ENCODE results near the gene SEC24A.
"Not testable (repeated sequence)": the region's sequence is repeated elsewhere in the genome, so short reads cannot be mapped to it uniquely, and the experiment has no call there.

Gene SEC24A

DNA sequence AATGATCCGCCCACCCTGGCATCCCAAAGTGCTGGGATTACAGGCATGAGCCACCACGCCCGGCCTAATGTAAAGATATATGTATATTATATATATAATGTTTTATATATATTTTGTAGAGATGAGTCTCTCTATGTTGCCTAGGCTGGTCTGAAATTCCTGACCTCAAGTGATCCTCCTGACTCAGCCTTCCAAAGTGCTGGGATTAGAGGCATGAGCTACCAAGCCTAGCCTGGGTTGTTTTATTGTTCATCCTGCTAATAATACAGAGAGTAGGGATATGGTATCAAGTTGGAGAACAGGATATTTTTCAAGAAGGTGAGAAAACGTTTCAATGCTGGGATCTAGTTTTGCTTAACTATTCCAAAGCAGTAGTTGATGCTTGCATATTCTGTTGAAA, 2.9 kb downstream of the SEC24A start:
- no peak for DNase-seq (ENCODE audit: insufficient read length, low spot score)
- TF ChIP-seq, protein P1, sequence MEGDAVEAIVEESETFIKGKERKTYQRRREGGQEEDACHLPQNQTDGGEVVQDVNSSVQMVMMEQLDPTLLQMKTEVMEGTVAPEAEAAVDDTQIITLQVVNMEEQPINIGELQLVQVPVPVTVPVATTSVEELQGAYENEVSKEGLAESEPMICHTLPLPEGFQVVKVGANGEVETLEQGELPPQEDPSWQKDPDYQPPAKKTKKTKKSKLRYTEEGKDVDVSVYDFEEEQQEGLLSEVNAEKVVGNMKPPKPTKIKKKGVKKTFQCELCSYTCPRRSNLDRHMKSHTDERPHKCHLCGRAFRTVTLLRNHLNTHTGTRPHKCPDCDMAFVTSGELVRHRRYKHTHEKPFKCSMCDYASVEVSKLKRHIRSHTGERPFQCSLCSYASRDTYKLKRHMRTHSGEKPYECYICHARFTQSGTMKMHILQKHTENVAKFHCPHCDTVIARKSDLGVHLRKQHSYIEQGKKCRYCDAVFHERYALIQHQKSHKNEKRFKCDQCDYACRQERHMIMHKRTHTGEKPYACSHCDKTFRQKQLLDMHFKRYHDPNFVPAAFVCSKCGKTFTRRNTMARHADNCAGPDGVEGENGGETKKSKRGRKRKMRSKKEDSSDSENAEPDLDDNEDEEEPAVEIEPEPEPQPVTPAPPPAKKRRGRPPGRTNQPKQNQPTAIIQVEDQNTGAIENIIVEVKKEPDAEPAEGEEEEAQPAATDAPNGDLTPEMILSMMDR (IDR thresholded peaks at IDR 0.05; ENCODE audit: insufficient read depth, missing control alignments), result no peak
- no peak for FAIRE-seq

DNA sequence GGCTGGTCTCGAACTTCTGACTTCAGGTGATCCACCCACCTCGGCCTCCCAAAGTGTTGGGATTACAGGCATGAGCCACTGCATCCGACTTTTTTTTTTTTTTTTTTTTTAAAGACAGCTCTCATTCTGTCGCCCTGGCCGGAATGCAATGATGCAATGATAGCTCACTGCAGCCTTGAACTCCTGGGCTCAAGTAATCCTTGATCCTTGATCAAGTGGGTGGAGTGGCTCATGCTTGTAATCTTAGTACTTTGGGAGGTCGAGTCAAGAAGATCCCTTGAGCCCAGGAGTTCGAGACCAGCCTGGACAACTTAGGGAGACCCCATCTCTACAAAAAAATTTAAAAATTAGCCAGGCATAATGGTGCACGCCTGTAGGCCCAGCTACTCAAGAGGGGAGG, 8.1 kb downstream of the SEC24A start:
- TF ChIP-seq, protein P1 (IDR thresholded peaks at IDR 0.05; ENCODE audit: insufficient read depth, missing control alignments), result no peak
- DNase-seq (ENCODE audit: insufficient read length, low spot score) (no peak), FAIRE-seq (no peak)

DNA sequence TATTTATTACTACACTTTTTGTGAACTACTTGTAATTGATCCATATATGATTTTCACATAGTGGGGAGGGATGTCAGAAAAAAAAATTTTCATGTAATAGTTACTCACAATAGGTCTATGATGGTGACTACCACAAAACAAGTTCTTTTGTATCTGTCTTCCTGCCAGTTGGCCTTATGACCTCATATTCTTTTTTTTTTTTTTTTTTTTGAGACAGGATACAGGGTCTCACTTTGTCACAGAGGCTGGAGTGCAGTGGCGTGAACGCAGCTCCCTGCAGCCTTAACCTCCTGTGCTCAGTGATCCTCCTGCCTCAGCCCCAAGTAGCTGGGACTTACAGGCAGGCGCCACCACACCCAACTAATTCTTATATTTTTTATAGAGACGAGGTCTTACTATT, 10.9 kb downstream of the SEC24A start:
- FAIRE-seq (no peak), DNase-seq (ENCODE audit: insufficient read length, low spot score) (no peak)
- TF ChIP-seq, protein P1 (IDR thresholded peaks at IDR 0.05; ENCODE audit: insufficient read depth, missing control alignments), result no peak

DNA sequence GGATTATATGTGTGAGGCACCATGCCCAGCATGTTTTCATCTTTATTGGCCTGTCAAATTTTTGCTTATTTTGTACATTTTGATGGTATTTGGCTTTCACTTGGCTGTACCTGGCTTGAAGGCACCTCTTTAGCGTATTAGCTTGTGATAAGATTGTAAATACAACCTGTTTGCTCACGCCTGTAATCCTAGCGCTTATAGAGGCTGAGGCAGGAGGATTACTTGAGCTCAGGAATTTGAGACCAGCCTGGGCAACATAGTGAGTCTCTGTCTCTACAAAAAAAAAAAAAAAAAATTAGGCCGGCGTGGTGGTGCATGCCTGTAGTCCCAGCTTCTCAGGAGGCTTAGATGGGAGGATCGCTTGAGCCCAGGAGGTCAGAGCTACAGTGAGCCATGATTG, 11.3 kb downstream of the SEC24A start:
- no peak for FAIRE-seq
- TF ChIP-seq, protein P1 (IDR thresholded peaks at IDR 0.05; ENCODE audit: insufficient read depth, missing control alignments), result no peak
- no peak for DNase-seq (ENCODE audit: insufficient read length, low spot score)

DNA sequence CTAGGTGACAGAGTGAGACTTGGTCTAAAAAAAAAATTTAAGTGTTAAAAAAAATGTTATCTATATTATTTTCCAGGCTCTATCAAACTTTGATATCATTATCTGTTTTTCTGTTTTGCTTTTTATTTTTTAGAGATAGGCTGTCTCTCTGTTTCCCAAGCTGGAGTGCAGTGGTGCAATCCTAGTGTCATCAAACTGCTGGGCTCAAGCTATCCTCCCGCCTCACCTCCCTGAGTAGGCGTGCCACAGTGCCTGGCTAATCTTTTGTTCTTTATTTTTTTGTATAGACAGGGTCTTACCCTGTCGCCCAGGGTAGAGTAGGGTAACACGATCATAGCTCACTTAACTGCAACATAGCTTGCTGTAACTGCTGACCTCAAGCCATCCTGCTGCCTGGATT, 14.4 kb downstream of the SEC24A start:
- DNase-seq (ENCODE audit: insufficient read length, low spot score), result no peak
- TF ChIP-seq, protein P1 (IDR thresholded peaks at IDR 0.05; ENCODE audit: insufficient read depth, missing control alignments), result no peak
- no peak for FAIRE-seq

DNA sequence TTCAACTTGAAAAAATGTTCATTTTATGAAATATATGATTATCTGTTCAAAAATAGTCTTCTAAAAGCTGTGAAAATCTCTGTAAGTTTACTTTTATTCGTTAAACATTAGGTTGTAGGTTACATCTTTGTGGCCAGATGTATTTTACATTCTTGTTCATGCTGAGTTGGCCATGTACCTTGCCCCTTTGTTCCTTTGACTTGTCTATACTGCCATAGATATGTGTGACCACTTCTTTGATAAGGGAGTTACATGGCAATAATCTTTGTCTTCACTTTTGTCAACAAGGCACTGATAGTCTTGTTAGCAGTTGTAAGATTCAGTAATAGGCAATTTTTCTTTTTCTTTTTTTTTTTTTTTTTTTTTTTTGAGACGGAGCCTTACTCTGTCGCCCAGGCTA, 15.9 kb downstream of the SEC24A start:
- FAIRE-seq (no peak), DNase-seq (ENCODE audit: insufficient read length, low spot score) (no peak)
- TF ChIP-seq, protein P1 (IDR thresholded peaks at IDR 0.05; ENCODE audit: insufficient read depth, missing control alignments), result no peak

DNA sequence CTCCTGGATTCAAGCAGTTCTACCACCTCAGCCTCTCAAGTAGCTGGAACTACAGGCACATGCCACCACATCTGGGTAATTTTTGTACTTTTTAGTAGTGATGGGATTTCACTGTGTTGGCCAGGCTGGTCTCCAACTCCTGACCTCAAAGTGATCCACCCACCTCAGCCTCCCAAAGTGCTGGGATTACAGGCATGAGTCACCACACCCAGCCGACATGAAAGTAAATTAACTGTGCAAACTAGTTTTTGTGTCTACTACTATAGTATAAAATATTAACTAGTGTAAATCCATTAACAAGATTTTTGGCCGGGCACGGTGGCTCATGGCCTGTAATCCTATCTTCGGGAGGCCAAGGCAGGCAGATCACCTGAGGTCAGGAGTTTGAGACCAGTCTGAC, 25.0 kb downstream of the SEC24A start:
- not testable (repeated sequence) for FAIRE-seq; DNase-seq (ENCODE audit: insufficient read length, low spot score)

DNA sequence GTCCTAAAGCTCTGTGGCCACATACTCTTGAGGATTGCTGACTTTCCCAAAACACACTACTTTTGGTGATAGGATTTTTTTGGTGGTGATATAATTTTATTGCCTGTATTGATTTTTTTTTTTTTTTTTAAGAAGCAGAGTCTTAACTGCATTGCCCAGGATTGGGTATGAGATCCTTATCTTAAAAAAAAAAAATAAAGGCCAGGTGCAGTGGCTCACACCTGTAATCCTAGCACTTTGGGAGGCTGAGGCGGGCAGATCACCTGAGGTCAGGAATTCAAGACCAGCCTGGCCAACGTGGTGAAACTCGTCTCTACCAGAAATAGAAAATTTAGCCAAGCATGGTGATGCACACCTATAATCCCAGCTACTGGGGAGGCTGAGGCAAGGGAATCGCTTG, 28.8 kb downstream of the SEC24A start:
- not testable (repeated sequence) for DNase-seq (ENCODE audit: insufficient read length, low spot score); FAIRE-seq

DNA sequence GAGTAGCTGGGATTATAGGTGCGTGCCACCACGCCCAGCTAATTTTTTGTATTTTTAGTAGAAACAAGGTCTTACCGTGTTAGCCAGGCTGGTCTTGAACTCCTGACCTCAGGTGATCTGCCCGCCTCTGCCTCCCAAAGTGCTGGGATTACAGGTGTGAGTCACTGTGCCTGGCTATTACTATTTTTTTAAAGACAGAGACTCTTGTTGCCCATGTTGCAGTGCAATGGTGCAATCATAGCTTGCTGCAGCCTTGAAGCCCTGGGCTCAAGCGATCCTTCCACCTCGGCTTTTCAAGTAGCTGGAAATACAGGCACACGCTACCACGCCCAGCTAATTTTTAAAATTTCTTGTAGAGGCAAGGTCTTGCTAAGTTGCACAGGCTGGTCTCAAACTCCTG, 41.6 kb downstream of the SEC24A start:
- FAIRE-seq; DNase-seq (ENCODE audit: insufficient read length, low spot score): not testable (repeated sequence)
